ENCODE measurements around the gene AQP3. TPM values are rescaled to one million over a fixed set of nuclear protein-coding genes. Genes with fewer than 3 reads are reported as not detected.

The AQP3 gene
- total and polyA plus RNA-seq, 2 of the 13 experiments (the other 11 are each of a cell fraction or from before 2014, with no cell fraction given), result 1.4 to 5.5 TPM

DNA sequence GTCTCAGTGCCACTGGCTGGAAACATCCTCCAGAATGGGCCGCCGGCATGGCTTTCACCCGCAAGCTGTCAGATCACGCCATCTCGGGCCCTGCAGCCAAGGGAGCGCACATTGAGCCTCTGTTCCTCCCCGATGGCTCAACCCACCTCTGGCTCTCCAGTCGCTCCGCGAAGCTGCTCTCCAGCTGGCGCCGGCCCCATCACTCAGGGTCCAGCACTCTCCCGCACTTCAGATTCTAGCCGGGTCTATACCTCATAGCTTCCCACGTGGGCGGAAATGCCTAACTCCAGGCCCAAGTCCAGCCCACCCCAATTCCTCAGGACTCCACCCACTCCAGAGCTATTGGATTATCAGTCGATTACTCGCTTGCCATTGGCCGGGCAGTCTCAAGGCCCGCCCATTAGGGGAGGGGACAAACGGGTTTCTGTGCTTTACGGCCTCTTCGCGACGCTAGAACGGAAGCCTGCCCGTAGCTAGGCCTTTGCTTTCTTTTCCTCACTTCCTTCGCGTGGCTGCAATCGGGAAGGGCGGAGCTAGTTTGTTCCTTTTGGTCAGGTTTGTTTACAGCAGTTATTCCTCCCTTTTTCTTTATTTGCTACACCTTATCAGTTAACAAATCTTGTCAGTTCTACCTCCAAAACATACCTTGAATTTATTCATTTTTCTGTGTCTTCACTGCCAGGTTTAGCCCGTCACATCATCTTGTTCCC lies 26.4 kb upstream of the AQP3 start, which contains the start of gene NOL6 (continued):
- TF ChIP-seq, protein P1, sequence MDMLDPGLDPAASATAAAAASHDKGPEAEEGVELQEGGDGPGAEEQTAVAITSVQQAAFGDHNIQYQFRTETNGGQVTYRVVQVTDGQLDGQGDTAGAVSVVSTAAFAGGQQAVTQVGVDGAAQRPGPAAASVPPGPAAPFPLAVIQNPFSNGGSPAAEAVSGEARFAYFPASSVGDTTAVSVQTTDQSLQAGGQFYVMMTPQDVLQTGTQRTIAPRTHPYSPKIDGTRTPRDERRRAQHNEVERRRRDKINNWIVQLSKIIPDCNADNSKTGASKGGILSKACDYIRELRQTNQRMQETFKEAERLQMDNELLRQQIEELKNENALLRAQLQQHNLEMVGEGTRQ (IDR thresholded peaks at IDR 0.05; ENCODE audit: low read depth, low read length), result peak; percentile 73
- TF ChIP-seq, protein P1 (CRISPR knock-in tag; IDR thresholded peaks at IDR 0.05; ENCODE audit: borderline replicate concordance), result peak; percentile 75; the same call in 1 of the 2 replicates
- TF ChIP-seq, protein P2, sequence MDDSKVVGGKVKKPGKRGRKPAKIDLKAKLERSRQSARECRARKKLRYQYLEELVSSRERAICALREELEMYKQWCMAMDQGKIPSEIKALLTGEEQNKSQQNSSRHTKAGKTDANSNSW (CRISPR knock-in tag; IDR thresholded peaks at IDR 0.05; ENCODE audit: borderline replicate concordance), result no peak
- TF ChIP-seq ZNF614 (CRISPR knock-in tag; IDR thresholded peaks at IDR 0.05; ENCODE audit: borderline replicate concordance) (no peak), TCF12 (IDR thresholded peaks at IDR 0.05) (no peak), TCF12 (CRISPR knock-in tag; IDR thresholded peaks at IDR 0.05) (no peak), ZNF7 (CRISPR knock-in tag; IDR thresholded peaks at IDR 0.05) (no peak), ZNF564 (CRISPR knock-in tag; IDR thresholded peaks at IDR 0.05) (no peak), HMG20B (CRISPR knock-in tag; conservative IDR thresholded peaks at IDR 0.05) (no peak), SUZ12 (IDR thresholded peaks at IDR 0.05; ENCODE audit: low read depth, low read length) (no peak), CREB1 (IDR thresholded peaks at IDR 0.05) (peak; percentile 56), CREB1 (CRISPR knock-in tag; IDR thresholded peaks at IDR 0.05) (peak; percentile 89), PCBP1 (IDR thresholded peaks at IDR 0.05; ENCODE audit: borderline replicate concordance, low read depth, low read length) (no peak)
- TF ChIP-seq, protein P3, sequence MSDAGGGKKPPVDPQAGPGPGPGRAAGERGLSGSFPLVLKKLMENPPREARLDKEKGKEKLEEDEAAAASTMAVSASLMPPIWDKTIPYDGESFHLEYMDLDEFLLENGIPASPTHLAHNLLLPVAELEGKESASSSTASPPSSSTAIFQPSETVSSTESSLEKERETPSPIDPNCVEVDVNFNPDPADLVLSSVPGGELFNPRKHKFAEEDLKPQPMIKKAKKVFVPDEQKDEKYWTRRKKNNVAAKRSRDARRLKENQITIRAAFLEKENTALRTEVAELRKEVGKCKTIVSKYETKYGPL (CRISPR knock-in tag; IDR thresholded peaks at IDR 0.05), result no peak
- TF ChIP-seq, protein P4, sequence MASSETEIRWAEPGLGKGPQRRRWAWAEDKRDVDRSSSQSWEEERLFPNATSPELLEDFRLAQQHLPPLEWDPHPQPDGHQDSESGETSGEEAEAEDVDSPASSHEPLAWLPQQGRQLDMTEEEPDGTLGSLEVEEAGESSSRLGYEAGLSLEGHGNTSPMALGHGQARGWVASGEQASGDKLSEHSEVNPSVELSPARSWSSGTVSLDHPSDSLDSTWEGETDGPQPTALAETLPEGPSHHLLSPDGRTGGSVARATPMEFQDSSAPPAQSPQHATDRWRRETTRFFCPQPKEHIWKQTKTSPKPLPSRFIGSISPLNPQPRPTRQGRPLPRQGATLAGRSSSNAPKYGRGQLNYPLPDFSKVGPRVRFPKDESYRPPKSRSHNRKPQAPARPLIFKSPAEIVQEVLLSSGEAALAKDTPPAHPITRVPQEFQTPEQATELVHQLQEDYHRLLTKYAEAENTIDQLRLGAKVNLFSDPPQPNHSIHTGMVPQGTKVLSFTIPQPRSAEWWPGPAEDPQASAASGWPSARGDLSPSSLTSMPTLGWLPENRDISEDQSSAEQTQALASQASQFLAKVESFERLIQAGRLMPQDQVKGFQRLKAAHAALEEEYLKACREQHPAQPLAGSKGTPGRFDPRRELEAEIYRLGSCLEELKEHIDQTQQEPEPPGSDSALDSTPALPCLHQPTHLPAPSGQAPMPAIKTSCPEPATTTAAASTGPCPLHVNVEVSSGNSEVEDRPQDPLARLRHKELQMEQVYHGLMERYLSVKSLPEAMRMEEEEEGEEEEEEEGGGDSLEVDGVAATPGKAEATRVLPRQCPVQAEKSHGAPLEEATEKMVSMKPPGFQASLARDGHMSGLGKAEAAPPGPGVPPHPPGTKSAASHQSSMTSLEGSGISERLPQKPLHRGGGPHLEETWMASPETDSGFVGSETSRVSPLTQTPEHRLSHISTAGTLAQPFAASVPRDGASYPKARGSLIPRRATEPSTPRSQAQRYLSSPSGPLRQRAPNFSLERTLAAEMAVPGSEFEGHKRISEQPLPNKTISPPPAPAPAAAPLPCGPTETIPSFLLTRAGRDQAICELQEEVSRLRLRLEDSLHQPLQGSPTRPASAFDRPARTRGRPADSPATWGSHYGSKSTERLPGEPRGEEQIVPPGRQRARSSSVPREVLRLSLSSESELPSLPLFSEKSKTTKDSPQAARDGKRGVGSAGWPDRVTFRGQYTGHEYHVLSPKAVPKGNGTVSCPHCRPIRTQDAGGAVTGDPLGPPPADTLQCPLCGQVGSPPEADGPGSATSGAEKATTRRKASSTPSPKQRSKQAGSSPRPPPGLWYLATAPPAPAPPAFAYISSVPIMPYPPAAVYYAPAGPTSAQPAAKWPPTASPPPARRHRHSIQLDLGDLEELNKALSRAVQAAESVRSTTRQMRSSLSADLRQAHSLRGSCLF (CRISPR knock-in tag; IDR thresholded peaks at IDR 0.05; ENCODE audit: borderline replicate concordance), result no peak
- TF ChIP-seq, protein P5, sequence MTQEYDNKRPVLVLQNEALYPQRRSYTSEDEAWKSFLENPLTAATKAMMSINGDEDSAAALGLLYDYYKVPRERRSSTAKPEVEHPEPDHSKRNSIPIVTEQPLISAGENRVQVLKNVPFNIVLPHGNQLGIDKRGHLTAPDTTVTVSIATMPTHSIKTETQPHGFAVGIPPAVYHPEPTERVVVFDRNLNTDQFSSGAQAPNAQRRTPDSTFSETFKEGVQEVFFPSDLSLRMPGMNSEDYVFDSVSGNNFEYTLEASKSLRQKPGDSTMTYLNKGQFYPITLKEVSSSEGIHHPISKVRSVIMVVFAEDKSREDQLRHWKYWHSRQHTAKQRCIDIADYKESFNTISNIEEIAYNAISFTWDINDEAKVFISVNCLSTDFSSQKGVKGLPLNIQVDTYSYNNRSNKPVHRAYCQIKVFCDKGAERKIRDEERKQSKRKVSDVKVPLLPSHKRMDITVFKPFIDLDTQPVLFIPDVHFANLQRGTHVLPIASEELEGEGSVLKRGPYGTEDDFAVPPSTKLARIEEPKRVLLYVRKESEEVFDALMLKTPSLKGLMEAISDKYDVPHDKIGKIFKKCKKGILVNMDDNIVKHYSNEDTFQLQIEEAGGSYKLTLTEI (CRISPR knock-in tag; conservative IDR thresholded peaks at IDR 0.05), result no peak
- TF ChIP-seq, protein P6, sequence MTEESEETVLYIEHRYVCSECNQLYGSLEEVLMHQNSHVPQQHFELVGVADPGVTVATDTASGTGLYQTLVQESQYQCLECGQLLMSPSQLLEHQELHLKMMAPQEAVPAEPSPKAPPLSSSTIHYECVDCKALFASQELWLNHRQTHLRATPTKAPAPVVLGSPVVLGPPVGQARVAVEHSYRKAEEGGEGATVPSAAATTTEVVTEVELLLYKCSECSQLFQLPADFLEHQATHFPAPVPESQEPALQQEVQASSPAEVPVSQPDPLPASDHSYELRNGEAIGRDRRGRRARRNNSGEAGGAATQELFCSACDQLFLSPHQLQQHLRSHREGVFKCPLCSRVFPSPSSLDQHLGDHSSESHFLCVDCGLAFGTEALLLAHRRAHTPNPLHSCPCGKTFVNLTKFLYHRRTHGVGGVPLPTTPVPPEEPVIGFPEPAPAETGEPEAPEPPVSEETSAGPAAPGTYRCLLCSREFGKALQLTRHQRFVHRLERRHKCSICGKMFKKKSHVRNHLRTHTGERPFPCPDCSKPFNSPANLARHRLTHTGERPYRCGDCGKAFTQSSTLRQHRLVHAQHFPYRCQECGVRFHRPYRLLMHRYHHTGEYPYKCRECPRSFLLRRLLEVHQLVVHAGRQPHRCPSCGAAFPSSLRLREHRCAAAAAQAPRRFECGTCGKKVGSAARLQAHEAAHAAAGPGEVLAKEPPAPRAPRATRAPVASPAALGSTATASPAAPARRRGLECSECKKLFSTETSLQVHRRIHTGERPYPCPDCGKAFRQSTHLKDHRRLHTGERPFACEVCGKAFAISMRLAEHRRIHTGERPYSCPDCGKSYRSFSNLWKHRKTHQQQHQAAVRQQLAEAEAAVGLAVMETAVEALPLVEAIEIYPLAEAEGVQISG (CRISPR knock-in tag; IDR thresholded peaks at IDR 0.05), result peak; percentile 82

Measured in HepG2 (cell line).